Testis (tissue), 3 donors: ENCODE data around the gene ARMCX2. TPM values are rescaled to one million over a fixed set of nuclear protein-coding genes. Genes with fewer than 3 reads are reported as not detected.

ENCODE experiments used
- DNase-seq: peaks from one replicate; pipeline ENCODE4 v3.0.0-alpha.2; 2019
- H3K27ac ChIP-seq, 2 donors: fragments of 200-600 bp; sonication (generic); one replicate each; pipeline ENCODE4 v1.5.1; 2019
- H3K27me3 ChIP-seq: fragments of 200-600 bp; sonication (generic); one replicate; pipeline ENCODE4 v1.5.1; 2019
- H3K36me3 ChIP-seq: fragments of 200-600 bp; sonication (generic); one replicate; pipeline ENCODE4 v1.5.1; 2017; ENCODE audit warnings: low read depth; ENCODE audit errors: missing control alignments
- H3K4me1 ChIP-seq: fragments of 200-600 bp; sonication (generic); one replicate; pipeline ENCODE4 v1.5.1; 2019
- H3K4me3 ChIP-seq, 2 donors: fragments of 200-600 bp; sonication (generic); one replicate each; pipeline ENCODE4 v1.5.1; 2017 to 2019
- H3K9me3 ChIP-seq: fragments of 200-600 bp; sonication (generic); one replicate; pipeline ENCODE4 v1.5.1; 2017
- CTCF ChIP-seq, 3 experiments: fragments of 450-650 bp in 2 of 3; fragments of 200-600 bp in 1 of 3; sonication (generic) in 1 of 3; IDR thresholded peaks; one replicate each; pipeline ENCODE4 v1.5.1; 2016 to 2019; ENCODE audit warnings: antibody characterized with exemption in 3 of 3, mild to moderate bottlenecking in 2 of 3, moderate library complexity in 1 of 3
- POLR2A ChIP-seq: fragments of 450-650 bp; IDR thresholded peaks from one replicate; pipeline ENCODE4 v1.6.1; 2017; ENCODE audit warnings: antibody characterized with exemption, mild to moderate bottlenecking, moderate library complexity
- WGBS, 2 donors: methylation state at CpG; one replicate each; pipeline ENCODE4 v1.1.5; 2018; 5-methylcytosine and 5-hydroxymethylcytosine counted together
- intact Hi-C: fragments of 100-400 bp; cut with DNase I; formaldehyde crosslinking; loops from one replicate; pipeline ENCODE4 v1.15.1; 2023; ENCODE audit warnings: low total_unique reads
- polyA plus RNA-seq: library from polyadenylated mRNA; stranded (reverse); fragments of 350-450 nt; fragmentation: Illumina TruSeq; extraction: RNeasy Lipid Tissue Mini Kit (QIAGEN cat#74804); gene quantifications from one replicate; pipeline ENCODE4 v1.2.3, GENCODE V29; 2014; ENCODE audit warnings: low read depth, low replicate concordance; ENCODE audit not compliant: insufficient read depth
- small RNA-seq, 2 donors: library from RNA; depleted of rRNA; stranded (forward); fragments of <200 nt; gene quantifications; one replicate each; pipeline ENCODE3, GENCODE V24; 2016
- total RNA-seq, 2 donors: library from RNA; depleted of rRNA; stranded (reverse); fragments of >200 nt; gene quantifications; one replicate each; pipeline ENCODE4 v1.2.3, GENCODE V29; 2016

ARMCX2 gene
- total and polyA plus RNA-seq, 3 donors from 2014 or later, result 16.1 to 19.2 (median 17.7) TPM

DNA sequence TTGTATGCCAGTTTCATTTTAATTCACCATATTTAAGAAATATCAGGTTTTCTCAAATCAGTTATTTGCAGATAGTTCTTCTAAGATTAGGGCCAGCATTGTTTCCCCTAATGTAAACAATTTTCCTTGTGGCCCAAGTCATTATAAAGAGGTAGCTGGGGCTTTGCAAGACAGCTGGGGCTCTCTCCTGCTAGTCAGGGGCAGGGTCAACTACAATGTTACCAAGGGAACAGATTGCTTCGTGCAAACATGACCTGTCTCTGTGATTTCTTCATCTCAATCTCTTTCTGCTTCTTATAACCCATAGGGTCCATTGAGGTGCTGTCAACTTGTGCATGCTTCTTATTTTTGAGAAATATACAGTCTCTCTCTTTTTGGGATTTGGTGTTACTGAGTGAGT, 53.9 kb downstream of the ARMCX2 start:
- no peak for TF ChIP-seq POLR2A
- TF ChIP-seq CTCF (IDR thresholded peaks at IDR 0.05), result no peak

More for the DNA sequence above, 53.9 kb downstream of the ARMCX2 start:
- intact Hi-C loops, result no loop called here
- H3K27ac ChIP-seq, result no peak overlapping the region
- H3K4me1 ChIP-seq, result no peaks in the 10 kb centered on the region
- H3K27me3 ChIP-seq, result no peaks in the 10 kb centered on the region
- H3K36me3 ChIP-seq, result no peaks in the 10 kb centered on the region
- no peak for DNase-seq
- H3K4me3 ChIP-seq, result no peak overlapping the region
- 29 to 43% methylated on average over 1 of the region's 1 CpG for WGBS, 2 donors
- no peaks in the 10 kb centered on the region for H3K9me3 ChIP-seq

Small RNA genes lying within 50 kb of the gene (small RNA-seq; reads per million reads assigned to genes)
- gene RNU6-30P, result 0 reads per million in 2 donors
- gene RNU6-587P, result 0 reads per million in 2 donors

Other genes starting within 250 kb of the ARMCX2 start
- gene ARMCX4, start 174.4 kb downstream of the ARMCX2 start, total RNA-seq, result 10 to 100 TPM; 12.1 to 13.3 TPM
- 4.5 TPM for gene ARMCX4, start 174.4 kb downstream of the ARMCX2 start, polyA plus RNA-seq
- 10 to 100 TPM; 12.6 to 13.1 TPM for gene ARMCX1, start 109.3 kb downstream of the ARMCX2 start, total RNA-seq
- 14.3 TPM for gene ARMCX1, start 109.3 kb downstream of the ARMCX2 start, polyA plus RNA-seq
- 10 to 100 TPM; 28.4 to 29.7 TPM for gene ARMCX6, start 41.9 kb downstream of the ARMCX2 start, total RNA-seq
- gene ARMCX6, start 41.9 kb downstream of the ARMCX2 start, polyA plus RNA-seq, result 29.3 TPM
- 10 to 100 TPM; 41.3 to 56.6 TPM for gene ARMCX3, start 36.7 kb downstream of the ARMCX2 start, total RNA-seq
- 32.2 TPM for gene ARMCX3, start 36.7 kb downstream of the ARMCX2 start, polyA plus RNA-seq